ENCODE results near the gene GRK2. TPM values are rescaled to one million over a fixed set of nuclear protein-coding genes. Genes with fewer than 3 reads are reported as not detected.

The GRK2 gene
- total and polyA plus RNA-seq, 2 of the 13 experiments (the other 11 are each of a cell fraction or from before 2014, with no cell fraction given) = 31.3 to 42.4 TPM

- TF ChIP-seq ZNF143 (CRISPR knock-in tag; IDR thresholded peaks at IDR 0.05) (peak; percentile 33; the same call in 1 of the 2 replicates), STAG1 (CRISPR knock-in tag; IDR thresholded peaks at IDR 0.05) (no peak), TEF (CRISPR knock-in tag; IDR thresholded peaks at IDR 0.05) (no peak), ZNF556 (CRISPR knock-in tag; IDR thresholded peaks at IDR 0.05; ENCODE audit: borderline replicate concordance) (peak; percentile 35; the same call in 1 of the 2 replicates), ZNF761 (CRISPR knock-in tag; conservative IDR thresholded peaks at IDR 0.05) (no peak), ZEB1 (IDR thresholded peaks at IDR 0.05; ENCODE audit: insufficient replicate concordance, low read depth) (peak; percentile 85), HOXA9 (CRISPR knock-in tag; IDR thresholded peaks at IDR 0.05; ENCODE audit: borderline replicate concordance) (no peak), CHD4 (IDR thresholded peaks at IDR 0.05; ENCODE audit: borderline replicate concordance, low read length) (no peak), HDAC1 (CRISPR knock-in tag; IDR thresholded peaks at IDR 0.05) (peak; percentile 67), MAFK (conservative IDR thresholded peaks at IDR 0.05 in 1 of 2, IDR thresholded peaks at IDR 0.05 in 1 of 2; ENCODE audit: low read length in 2 of 2) (no peak), EP300 (IDR thresholded peaks at IDR 0.05; ENCODE audit: low read depth in 2 of 2, low read length in 2 of 2) (peak in 1 of 2 experiments; percentile 13; a peak in 1 of 4 replicates), EP300 (CRISPR knock-in tag; IDR thresholded peaks at IDR 0.05; ENCODE audit: borderline replicate concordance) (no peak; the same call in 1 of the 2 replicates), MXD4 (CRISPR knock-in tag; IDR thresholded peaks at IDR 0.05) (no peak), ZSCAN21 (CRISPR knock-in tag; IDR thresholded peaks at IDR 0.05; ENCODE audit: borderline replicate concordance) (peak; percentile 30; the same call in 1 of the 2 replicates), SMAD3 (CRISPR knock-in tag; IDR thresholded peaks at IDR 0.05) (no peak)
- TF ChIP-seq, protein P1, sequence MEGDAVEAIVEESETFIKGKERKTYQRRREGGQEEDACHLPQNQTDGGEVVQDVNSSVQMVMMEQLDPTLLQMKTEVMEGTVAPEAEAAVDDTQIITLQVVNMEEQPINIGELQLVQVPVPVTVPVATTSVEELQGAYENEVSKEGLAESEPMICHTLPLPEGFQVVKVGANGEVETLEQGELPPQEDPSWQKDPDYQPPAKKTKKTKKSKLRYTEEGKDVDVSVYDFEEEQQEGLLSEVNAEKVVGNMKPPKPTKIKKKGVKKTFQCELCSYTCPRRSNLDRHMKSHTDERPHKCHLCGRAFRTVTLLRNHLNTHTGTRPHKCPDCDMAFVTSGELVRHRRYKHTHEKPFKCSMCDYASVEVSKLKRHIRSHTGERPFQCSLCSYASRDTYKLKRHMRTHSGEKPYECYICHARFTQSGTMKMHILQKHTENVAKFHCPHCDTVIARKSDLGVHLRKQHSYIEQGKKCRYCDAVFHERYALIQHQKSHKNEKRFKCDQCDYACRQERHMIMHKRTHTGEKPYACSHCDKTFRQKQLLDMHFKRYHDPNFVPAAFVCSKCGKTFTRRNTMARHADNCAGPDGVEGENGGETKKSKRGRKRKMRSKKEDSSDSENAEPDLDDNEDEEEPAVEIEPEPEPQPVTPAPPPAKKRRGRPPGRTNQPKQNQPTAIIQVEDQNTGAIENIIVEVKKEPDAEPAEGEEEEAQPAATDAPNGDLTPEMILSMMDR (CRISPR knock-in tag; IDR thresholded peaks at IDR 0.05) = peak; percentile 43
- TF ChIP-seq, protein P2, sequence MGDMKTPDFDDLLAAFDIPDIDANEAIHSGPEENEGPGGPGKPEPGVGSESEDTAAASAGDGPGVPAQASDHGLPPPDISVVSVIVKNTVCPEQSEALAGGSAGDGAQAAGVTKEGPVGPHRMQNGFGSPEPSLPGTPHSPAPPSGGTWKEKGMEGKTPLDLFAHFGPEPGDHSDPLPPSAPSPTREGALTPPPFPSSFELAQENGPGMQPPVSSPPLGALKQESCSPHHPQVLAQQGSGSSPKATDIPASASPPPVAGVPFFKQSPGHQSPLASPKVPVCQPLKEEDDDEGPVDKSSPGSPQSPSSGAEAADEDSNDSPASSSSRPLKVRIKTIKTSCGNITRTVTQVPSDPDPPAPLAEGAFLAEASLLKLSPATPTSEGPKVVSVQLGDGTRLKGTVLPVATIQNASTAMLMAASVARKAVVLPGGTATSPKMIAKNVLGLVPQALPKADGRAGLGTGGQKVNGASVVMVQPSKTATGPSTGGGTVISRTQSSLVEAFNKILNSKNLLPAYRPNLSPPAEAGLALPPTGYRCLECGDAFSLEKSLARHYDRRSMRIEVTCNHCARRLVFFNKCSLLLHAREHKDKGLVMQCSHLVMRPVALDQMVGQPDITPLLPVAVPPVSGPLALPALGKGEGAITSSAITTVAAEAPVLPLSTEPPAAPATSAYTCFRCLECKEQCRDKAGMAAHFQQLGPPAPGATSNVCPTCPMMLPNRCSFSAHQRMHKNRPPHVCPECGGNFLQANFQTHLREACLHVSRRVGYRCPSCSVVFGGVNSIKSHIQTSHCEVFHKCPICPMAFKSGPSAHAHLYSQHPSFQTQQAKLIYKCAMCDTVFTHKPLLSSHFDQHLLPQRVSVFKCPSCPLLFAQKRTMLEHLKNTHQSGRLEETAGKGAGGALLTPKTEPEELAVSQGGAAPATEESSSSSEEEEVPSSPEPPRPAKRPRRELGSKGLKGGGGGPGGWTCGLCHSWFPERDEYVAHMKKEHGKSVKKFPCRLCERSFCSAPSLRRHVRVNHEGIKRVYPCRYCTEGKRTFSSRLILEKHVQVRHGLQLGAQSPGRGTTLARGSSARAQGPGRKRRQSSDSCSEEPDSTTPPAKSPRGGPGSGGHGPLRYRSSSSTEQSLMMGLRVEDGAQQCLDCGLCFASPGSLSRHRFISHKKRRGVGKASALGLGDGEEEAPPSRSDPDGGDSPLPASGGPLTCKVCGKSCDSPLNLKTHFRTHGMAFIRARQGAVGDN (CRISPR knock-in tag; IDR thresholded peaks at IDR 0.05) = peak; percentile 91
- TF ChIP-seq, protein P3, sequence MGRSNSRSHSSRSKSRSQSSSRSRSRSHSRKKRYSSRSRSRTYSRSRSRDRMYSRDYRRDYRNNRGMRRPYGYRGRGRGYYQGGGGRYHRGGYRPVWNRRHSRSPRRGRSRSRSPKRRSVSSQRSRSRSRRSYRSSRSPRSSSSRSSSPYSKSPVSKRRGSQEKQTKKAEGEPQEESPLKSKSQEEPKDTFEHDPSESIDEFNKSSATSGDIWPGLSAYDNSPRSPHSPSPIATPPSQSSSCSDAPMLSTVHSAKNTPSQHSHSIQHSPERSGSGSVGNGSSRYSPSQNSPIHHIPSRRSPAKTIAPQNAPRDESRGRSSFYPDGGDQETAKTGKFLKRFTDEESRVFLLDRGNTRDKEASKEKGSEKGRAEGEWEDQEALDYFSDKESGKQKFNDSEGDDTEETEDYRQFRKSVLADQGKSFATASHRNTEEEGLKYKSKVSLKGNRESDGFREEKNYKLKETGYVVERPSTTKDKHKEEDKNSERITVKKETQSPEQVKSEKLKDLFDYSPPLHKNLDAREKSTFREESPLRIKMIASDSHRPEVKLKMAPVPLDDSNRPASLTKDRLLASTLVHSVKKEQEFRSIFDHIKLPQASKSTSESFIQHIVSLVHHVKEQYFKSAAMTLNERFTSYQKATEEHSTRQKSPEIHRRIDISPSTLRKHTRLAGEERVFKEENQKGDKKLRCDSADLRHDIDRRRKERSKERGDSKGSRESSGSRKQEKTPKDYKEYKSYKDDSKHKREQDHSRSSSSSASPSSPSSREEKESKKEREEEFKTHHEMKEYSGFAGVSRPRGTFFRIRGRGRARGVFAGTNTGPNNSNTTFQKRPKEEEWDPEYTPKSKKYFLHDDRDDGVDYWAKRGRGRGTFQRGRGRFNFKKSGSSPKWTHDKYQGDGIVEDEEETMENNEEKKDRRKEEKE (IDR thresholded peaks at IDR 0.05) = no peak
- TF ChIP-seq, protein P4, sequence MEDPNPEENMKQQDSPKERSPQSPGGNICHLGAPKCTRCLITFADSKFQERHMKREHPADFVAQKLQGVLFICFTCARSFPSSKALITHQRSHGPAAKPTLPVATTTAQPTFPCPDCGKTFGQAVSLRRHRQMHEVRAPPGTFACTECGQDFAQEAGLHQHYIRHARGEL (CRISPR knock-in tag; IDR thresholded peaks at IDR 0.05) = no peak
Measured at GRCh38 chr11:67267188-67268080, 1.2 kb downstream of the GRK2 start (continued).

Measured in HepG2 (cell line).